ENCODE data around the gene SMIM41. TPM values are rescaled to one million over a fixed set of nuclear protein-coding genes. Genes with fewer than 3 reads are reported as not detected.

SMIM41 gene
- total RNA-seq, 1 donor from 2014 or later, result 0.26 TPM

- no peak for TF ChIP-seq CTCF (IDR thresholded peaks at IDR 0.05; ENCODE audit: insufficient read depth, low read length, severe bottlenecking)
- peak; percentile 64 for DNase-seq (ENCODE audit: low read depth)
Measured at GRCh38 chr12:52132754-52133161, 53.3 kb downstream of the SMIM41 start.

GRCh38 chr12:52137746-52138145, 58.2 kb downstream of the SMIM41 start:
- no peak for TF ChIP-seq CTCF (IDR thresholded peaks at IDR 0.05; ENCODE audit: insufficient read depth, low read length, severe bottlenecking)
- no peaks in the 10 kb centered on the region for H3K36me3 ChIP-seq (ENCODE audit: control insufficient read depth, insufficient read depth, low read length)
- H3K27me3 ChIP-seq (ENCODE audit: control insufficient read depth, insufficient read depth, low read length), result no peaks in the 10 kb centered on the region
- DNase-seq (ENCODE audit: low read depth), result no peak
- no peak overlapping the region for H3K4me3 ChIP-seq (ENCODE audit: low read depth, low read length)
- FAIRE-seq, result no peak

More at GRCh38 chr12:52132754-52133161, 53.3 kb downstream of the SMIM41 start:
- H3K27me3 ChIP-seq (ENCODE audit: control insufficient read depth, insufficient read depth, low read length), result no peaks in the 10 kb centered on the region
- no peaks in the 10 kb centered on the region for H3K36me3 ChIP-seq (ENCODE audit: control insufficient read depth, insufficient read depth, low read length)
- FAIRE-seq, result peak; percentile 94
- no peak overlapping the region for H3K4me3 ChIP-seq (ENCODE audit: low read depth, low read length)

DNA sequence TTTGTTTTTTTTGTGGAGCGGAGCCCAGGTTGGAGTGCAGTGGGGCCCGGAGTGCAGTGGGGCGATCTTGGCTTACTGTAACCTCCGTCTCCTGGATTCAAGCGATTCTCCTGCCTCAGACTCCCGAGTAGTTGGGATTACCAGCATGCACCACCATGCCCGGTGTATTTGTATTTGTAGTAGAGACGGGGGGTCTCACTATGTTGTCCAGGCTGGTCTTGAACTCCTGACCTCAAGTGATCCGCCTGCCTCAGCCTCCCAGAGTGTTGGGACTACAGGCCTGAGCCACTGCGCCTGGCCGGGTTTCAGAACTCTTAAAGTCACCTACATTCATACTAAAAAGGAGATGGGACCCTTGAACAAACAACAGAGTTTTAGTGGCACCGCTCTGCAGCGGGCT, 59.6 kb downstream of the SMIM41 start:
- Histone ChIP-seq H3K4me3 (ENCODE audit: low read depth, low read length) (no peak overlapping the region), H3K27me3 (ENCODE audit: control insufficient read depth, insufficient read depth, low read length) (no peaks in the 10 kb centered on the region), H3K36me3 (ENCODE audit: control insufficient read depth, insufficient read depth, low read length) (no peaks in the 10 kb centered on the region)
- no peak for TF ChIP-seq CTCF (IDR thresholded peaks at IDR 0.05; ENCODE audit: insufficient read depth, low read length, severe bottlenecking)
- DNase-seq (ENCODE audit: low read depth) (no peak), FAIRE-seq (no peak)

- peak; percentile 48 for DNase-seq (ENCODE audit: low read depth)
- TF ChIP-seq CTCF (IDR thresholded peaks at IDR 0.05; ENCODE audit: insufficient read depth, low read length, severe bottlenecking), result peak; percentile 92
- Histone ChIP-seq H3K27me3 (ENCODE audit: control insufficient read depth, insufficient read depth, low read length) (no peaks in the 10 kb centered on the region), H3K4me3 (ENCODE audit: low read depth, low read length) (no peak overlapping the region), H3K36me3 (ENCODE audit: control insufficient read depth, insufficient read depth, low read length) (no peaks in the 10 kb centered on the region)
- no peak for FAIRE-seq
Measured at GRCh38 chr12:52139579-52140062, 60.1 kb downstream of the SMIM41 start.

- no peak for FAIRE-seq
- H3K36me3 ChIP-seq (ENCODE audit: control insufficient read depth, insufficient read depth, low read length), result no peaks in the 10 kb centered on the region
- peak; percentile 16 for TF ChIP-seq CTCF (IDR thresholded peaks at IDR 0.05; ENCODE audit: insufficient read depth, low read length, severe bottlenecking)
- H3K4me3 ChIP-seq (ENCODE audit: low read depth, low read length), result no peak overlapping the region
- DNase-seq (ENCODE audit: low read depth), result no peak
- H3K27me3 ChIP-seq (ENCODE audit: control insufficient read depth, insufficient read depth, low read length), result no peaks in the 10 kb centered on the region
Measured at GRCh38 chr12:52141306-52141705, 61.8 kb downstream of the SMIM41 start.

GRCh38 chr12:52141875-52142274, 62.4 kb downstream of the SMIM41 start:
- FAIRE-seq (no peak), DNase-seq (ENCODE audit: low read depth) (no peak)
- H3K36me3 ChIP-seq (ENCODE audit: control insufficient read depth, insufficient read depth, low read length), result no peaks in the 10 kb centered on the region
- H3K27me3 ChIP-seq (ENCODE audit: control insufficient read depth, insufficient read depth, low read length), result no peaks in the 10 kb centered on the region
- TF ChIP-seq CTCF (IDR thresholded peaks at IDR 0.05; ENCODE audit: insufficient read depth, low read length, severe bottlenecking), result no peak
- H3K4me3 ChIP-seq (ENCODE audit: low read depth, low read length), result no peak overlapping the region
